ENCODE data around the gene HS6ST2.

DNA sequence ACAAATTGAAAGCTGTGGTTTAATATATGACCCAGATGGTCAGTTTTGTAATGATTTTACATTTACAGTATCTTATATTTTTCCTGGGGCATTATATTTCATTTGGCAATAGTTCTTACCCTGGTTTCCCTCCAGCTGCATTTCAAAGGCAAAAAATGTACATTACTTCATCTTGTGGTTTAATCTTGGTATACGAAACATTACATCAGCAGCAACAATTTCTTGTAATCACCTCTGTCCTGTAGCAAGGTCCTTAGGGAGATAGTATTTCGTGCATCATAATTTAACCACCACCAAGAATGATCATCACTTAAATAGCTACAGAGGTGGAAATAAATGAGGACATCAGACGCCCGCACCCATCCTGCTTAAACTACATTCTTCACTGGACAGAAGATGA lies 48.8 kb downstream of the HS6ST2 start:
- TF ChIP-seq, protein P1, sequence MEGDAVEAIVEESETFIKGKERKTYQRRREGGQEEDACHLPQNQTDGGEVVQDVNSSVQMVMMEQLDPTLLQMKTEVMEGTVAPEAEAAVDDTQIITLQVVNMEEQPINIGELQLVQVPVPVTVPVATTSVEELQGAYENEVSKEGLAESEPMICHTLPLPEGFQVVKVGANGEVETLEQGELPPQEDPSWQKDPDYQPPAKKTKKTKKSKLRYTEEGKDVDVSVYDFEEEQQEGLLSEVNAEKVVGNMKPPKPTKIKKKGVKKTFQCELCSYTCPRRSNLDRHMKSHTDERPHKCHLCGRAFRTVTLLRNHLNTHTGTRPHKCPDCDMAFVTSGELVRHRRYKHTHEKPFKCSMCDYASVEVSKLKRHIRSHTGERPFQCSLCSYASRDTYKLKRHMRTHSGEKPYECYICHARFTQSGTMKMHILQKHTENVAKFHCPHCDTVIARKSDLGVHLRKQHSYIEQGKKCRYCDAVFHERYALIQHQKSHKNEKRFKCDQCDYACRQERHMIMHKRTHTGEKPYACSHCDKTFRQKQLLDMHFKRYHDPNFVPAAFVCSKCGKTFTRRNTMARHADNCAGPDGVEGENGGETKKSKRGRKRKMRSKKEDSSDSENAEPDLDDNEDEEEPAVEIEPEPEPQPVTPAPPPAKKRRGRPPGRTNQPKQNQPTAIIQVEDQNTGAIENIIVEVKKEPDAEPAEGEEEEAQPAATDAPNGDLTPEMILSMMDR (IDR thresholded peaks at IDR 0.05; ENCODE audit: low read depth, low read length, missing input control), result no peak
- no peak for TF ChIP-seq SP1 (IDR thresholded peaks at IDR 0.05)
- TF ChIP-seq, protein P2, sequence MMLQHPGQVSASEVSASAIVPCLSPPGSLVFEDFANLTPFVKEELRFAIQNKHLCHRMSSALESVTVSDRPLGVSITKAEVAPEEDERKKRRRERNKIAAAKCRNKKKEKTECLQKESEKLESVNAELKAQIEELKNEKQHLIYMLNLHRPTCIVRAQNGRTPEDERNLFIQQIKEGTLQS (IDR thresholded peaks at IDR 0.05), result no peak
- TF ChIP-seq, protein P3, sequence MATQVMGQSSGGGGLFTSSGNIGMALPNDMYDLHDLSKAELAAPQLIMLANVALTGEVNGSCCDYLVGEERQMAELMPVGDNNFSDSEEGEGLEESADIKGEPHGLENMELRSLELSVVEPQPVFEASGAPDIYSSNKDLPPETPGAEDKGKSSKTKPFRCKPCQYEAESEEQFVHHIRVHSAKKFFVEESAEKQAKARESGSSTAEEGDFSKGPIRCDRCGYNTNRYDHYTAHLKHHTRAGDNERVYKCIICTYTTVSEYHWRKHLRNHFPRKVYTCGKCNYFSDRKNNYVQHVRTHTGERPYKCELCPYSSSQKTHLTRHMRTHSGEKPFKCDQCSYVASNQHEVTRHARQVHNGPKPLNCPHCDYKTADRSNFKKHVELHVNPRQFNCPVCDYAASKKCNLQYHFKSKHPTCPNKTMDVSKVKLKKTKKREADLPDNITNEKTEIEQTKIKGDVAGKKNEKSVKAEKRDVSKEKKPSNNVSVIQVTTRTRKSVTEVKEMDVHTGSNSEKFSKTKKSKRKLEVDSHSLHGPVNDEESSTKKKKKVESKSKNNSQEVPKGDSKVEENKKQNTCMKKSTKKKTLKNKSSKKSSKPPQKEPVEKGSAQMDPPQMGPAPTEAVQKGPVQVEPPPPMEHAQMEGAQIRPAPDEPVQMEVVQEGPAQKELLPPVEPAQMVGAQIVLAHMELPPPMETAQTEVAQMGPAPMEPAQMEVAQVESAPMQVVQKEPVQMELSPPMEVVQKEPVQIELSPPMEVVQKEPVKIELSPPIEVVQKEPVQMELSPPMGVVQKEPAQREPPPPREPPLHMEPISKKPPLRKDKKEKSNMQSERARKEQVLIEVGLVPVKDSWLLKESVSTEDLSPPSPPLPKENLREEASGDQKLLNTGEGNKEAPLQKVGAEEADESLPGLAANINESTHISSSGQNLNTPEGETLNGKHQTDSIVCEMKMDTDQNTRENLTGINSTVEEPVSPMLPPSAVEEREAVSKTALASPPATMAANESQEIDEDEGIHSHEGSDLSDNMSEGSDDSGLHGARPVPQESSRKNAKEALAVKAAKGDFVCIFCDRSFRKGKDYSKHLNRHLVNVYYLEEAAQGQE (IDR thresholded peaks at IDR 0.05), result no peak
- TF ChIP-seq JUND (IDR thresholded peaks at IDR 0.05), result no peak
- no peak for TF ChIP-seq TAF1 (conservative IDR thresholded peaks at IDR 0.05)
- TF ChIP-seq RAD21 (IDR thresholded peaks at IDR 0.05), result no peak
- no peak for TF ChIP-seq RXRA (IDR thresholded peaks at IDR 0.05)
- no peak for TF ChIP-seq YY1 (IDR thresholded peaks at IDR 0.05)
- no peak for TF ChIP-seq EGR1 (IDR thresholded peaks at IDR 0.05; ENCODE audit: low read depth in 2 of 2)
- no peak for TF ChIP-seq FOXA1 (IDR thresholded peaks at IDR 0.05)
- TF ChIP-seq, protein P4, sequence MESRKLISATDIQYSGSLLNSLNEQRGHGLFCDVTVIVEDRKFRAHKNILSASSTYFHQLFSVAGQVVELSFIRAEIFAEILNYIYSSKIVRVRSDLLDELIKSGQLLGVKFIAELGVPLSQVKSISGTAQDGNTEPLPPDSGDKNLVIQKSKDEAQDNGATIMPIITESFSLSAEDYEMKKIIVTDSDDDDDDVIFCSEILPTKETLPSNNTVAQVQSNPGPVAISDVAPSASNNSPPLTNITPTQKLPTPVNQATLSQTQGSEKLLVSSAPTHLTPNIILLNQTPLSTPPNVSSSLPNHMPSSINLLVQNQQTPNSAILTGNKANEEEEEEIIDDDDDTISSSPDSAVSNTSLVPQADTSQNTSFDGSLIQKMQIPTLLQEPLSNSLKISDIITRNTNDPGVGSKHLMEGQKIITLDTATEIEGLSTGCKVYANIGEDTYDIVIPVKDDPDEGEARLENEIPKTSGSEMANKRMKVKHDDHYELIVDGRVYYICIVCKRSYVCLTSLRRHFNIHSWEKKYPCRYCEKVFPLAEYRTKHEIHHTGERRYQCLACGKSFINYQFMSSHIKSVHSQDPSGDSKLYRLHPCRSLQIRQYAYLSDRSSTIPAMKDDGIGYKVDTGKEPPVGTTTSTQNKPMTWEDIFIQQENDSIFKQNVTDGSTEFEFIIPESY (IDR thresholded peaks at IDR 0.05), result no peak
- TF ChIP-seq HNF4A (conservative IDR thresholded peaks at IDR 0.05), result no peak
